ENCODE results near the gene LRFN3.
"Not testable (repeated sequence)": the region's sequence is repeated elsewhere in the genome, so short reads cannot be mapped to it uniquely, and the experiment has no call there.

LRFN3 gene

DNA sequence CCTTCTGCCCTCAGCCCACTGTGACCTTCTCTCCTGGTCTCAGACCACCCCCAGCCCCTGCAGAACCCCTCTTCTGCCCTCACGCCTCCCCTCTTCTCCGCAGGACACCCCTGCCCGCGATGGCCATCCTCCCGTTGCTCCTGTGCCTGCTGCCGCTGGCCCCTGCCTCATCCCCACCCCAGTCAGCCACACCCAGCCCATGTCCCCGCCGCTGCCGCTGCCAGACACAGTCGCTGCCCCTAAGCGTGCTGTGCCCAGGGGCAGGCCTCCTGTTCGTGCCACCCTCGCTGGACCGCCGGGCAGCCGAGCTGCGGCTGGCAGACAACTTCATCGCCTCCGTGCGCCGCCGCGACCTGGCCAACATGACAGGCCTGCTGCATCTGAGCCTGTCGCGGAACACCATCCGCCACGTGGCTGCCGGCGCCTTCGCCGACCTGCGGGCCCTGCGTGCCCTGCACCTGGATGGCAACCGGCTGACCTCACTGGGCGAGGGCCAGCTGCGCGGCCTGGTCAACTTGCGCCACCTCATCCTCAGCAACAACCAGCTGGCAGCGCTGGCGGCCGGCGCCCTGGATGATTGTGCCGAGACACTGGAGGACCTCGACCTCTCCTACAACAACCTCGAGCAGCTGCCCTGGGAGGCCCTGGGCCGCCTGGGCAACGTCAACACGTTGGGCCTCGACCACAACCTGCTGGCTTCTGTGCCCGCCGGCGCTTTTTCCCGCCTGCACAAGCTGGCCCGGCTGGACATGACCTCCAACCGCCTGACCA, 3.3 kb downstream of the LRFN3 start:
- no peak for DNase-seq

DNA sequence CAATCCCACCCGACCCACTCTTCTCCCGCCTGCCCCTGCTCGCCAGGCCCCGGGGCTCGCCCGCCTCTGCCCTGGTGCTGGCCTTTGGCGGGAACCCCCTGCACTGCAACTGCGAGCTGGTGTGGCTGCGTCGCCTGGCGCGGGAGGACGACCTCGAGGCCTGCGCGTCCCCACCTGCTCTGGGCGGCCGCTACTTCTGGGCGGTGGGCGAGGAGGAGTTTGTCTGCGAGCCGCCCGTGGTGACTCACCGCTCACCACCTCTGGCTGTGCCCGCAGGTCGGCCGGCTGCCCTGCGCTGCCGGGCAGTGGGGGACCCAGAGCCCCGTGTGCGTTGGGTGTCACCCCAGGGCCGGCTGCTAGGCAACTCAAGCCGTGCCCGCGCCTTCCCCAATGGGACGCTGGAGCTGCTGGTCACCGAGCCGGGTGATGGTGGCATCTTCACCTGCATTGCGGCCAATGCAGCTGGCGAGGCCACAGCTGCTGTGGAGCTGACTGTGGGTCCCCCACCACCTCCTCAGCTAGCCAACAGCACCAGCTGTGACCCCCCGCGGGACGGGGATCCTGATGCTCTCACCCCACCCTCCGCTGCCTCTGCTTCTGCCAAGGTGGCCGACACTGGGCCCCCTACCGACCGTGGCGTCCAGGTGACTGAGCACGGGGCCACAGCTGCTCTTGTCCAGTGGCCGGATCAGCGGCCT, 4.1 kb downstream of the LRFN3 start:
- DNase-seq, result no peak

DNA sequence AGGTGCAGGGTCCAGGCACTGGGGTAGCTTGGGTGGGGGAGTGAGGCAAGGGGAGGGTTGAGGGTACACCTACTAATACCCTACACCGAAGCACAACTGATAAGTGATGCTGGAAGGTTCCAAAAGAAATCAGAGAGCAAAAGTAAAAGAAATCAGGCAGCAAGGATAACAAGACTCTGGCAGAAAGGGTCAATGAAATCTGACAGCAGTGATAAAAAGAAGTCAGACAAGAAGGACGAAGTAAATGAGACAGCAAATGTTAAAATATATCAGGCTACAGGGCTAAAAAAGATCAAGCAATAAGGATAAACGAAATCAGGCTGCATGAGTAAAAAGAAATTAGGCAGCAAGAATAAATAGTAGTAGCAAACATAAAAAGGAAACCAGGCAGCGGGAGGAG, 4.7 kb downstream of the LRFN3 start:
- no peak for DNase-seq

DNA sequence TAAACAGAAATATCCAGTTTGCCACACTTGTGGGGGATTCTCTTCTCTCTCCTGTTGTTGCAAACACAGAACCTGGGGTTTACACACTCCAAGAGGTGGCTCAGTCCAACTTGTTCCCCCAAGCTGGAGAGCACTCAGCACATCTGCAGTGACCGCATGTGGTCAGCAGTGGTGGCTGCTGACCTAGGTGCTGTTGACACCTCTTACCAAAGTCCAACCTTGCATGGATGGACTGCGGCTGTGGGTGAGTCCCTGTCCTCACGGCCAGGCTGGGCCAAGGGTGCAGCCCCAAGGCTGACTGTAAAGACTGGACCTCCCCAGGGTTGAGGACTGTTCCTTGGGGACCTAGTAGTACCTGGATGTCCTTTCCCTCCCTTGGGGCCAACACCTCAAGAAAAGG, 6.1 kb downstream of the LRFN3 start:
- no peak for DNase-seq

DNA sequence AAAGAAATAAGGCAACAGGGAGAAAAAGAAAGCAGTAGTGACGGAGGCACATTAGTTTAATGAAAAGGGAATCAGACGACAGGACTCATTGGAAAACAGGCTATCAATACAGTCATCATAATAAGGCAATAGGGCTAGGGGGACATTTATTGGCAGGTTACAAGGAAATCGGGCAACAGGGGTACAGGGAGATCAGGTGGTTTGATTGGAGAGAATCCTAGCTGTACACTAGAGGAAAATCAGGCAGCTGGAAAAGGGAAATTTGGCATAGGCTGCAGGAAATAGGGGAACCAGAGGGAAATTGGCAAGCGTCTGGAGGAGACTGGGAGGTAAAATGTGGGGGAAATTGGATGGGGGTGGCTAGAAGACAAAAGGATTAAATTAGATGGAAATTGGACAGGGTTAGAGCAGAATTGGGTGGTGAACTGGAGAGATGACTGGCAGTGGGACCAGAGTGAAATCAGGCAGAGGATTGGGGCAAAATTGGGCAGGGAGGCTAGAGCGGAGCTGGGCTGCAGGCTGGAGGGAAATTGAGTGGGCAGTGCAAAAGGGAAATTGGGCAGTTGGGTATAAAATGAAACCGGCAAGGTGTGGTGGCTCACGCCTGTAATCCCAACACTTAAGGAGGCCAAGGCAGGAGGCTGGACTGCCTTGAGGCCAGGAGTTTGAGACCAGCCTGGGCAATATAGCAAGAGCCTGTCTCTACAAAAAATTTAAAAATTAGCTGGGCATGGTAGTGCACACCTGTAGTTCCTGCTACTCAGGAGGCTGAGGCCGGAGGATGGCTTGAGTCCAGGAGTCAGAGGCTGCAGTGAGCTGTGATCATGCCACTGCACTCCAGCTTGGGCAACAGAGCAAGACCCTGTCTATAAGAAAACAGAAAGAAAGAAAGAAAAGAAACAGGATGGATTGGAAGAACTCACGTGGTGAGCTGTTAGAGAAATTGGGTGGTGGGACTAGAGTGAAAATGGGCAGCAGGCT, 7.4 kb downstream of the LRFN3 start:
- no peak for DNase-seq

DNA sequence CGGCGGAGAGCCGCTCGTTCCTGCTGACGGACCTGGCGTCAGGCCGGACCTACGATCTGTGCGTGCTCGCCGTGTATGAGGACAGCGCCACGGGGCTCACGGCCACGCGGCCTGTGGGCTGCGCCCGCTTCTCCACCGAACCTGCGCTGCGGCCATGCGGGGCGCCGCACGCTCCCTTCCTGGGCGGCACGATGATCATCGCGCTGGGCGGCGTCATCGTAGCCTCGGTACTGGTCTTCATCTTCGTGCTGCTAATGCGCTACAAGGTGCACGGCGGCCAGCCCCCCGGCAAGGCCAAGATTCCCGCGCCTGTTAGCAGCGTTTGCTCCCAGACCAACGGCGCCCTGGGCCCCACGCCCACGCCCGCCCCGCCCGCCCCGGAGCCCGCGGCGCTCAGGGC, 8.4 kb downstream of the LRFN3 start:
- DNase-seq, result no peak

DNA sequence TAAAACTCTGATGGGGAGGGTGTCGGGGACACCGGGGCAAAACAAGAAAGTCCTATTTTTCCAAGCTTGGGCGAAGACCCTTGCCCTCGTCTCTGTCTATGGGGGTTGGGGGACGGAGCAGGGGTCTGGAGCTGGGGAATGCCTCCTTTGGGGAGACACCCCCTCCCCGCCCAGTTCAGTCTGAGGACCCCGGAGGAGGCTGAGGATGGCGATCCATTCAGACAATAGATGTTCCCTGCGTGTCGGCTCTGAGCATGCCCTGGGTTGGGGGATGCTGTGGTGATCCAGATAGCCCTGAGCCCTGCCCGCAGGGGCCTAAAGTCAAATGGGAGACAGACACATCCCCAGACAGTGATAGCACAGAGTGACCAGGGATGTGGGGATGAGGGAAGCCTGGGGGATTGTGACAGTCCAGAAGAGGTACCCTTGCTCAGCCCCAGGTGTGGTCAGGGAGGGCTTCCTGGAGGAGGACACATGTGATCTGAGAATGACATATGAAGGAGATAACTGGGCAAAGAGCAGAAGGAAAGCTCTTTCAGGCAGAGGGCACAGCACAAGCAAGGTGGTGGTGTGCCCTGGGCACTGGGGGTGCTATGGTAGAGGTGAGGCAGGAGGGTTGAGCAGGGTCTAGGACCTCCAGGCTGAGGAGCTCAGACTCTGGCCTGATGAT, 9.1 kb downstream of the LRFN3 start:
- DNase-seq, result no peak

DNA sequence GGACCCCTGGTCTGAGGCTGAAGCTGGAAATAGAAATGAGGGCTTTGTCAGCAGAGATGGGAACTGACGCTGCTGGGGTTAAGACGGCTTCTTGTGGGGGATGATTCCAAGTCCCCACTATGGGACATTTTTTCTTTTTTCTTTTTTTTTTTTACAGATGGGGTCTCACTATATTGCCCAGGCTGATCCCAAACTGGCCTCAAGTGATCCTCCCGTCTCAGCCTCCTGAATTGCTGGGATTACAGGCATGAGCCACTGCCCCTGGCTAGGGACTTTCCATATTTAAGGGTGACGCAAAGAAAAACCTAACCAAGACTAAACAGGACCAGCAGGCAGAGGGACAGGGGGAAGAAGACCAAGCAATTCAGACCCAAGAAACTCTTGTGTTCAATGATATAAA, 10.0 kb downstream of the LRFN3 start:
- no peak for DNase-seq

DNA sequence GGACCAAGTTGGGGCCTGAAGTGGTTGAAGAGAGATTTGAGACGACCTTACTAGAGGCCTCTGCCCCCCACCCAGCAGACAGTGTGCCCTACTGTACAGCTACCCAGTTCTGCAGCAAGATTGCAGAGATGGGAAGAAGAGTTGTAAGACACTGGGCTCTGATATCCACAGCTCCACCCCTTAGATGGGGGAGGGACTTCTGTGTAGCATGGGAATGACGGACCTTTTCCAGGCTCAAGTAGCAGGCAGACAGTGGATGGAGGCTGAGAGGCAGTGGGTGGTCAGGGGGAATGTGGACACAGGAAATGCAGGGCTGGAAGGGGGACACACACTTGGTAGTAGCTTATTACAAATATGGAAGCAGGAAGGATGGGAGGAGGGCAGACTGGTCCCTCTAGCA, 13.0 kb downstream of the LRFN3 start:
- DNase-seq, result no peak

DNA sequence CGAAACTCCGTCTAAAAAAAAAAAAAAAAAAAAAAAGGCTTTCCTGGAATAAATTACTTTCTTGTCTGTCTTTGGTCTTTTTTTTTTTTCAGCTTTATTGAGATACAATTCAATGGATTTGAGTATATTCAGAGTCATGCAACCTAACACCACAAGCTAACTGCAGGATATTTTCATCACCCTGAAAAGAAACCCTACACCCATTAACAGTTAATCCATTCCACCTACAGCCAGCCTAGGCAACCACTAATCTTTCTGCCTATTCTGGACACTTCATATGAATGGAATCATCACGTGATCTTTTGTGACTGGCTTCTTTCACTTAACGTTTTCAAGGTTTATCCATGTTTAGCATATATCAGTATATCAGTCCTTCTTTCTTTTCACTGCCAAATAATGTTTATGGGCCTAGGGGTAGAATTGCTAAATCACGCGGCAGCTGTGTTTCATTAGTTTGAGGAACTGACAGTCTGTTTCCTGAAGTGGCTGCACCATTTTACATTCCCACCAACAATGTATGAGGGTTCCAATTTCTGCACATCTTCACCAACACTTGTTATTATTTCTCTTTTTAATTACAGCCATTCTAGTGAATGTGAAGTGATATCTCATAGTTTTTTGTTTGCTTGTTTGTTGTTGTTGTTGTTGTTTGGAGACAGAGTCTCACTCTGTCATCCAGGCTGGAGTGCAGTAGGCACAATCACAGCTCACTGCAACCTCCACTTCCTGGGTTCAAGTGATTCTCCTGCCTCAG, 19.9 kb downstream of the LRFN3 start:
- no peak for DNase-seq

DNA sequence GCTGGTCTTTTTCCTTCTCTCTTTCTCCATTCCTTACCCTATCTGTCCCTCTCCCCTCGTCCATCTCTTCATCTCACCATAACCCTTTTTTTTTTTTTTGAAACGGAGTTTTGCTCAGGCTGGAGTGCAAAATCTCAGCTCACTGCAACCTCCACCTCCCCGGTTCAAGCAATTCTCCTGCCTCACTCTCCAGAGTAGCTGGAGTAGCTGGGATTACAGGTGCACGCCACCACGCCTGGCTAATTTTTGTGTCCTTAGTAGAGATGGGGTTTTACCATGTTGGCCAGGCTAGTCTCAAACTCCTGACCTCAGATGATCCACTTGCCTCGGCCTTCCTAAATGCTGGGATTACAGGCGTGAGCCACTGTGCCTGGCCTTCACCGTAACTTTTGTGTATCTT, 21.2 kb downstream of the LRFN3 start:
- DNase-seq, result not testable (repeated sequence)

DNA sequence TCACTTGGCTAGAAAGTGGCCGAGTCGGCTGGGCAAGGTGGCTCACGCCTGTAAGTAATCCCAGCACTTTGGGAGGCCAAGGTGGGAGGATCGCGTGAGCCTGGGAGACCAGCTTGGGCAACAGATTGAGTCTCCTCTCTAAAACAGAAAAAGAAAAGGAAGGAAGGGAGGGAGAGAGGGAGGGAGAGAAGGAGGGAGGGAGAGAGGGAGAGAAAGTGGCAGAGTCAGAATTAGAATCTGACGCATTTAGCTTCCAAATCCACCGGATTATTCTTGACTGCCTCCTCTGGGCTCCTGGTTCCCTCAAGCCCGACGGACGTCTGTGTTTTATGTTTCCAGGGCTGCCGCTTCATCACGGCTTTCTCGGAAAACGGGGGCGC, 22.5 kb downstream of the LRFN3 start:
- no peak for DNase-seq

DNA sequence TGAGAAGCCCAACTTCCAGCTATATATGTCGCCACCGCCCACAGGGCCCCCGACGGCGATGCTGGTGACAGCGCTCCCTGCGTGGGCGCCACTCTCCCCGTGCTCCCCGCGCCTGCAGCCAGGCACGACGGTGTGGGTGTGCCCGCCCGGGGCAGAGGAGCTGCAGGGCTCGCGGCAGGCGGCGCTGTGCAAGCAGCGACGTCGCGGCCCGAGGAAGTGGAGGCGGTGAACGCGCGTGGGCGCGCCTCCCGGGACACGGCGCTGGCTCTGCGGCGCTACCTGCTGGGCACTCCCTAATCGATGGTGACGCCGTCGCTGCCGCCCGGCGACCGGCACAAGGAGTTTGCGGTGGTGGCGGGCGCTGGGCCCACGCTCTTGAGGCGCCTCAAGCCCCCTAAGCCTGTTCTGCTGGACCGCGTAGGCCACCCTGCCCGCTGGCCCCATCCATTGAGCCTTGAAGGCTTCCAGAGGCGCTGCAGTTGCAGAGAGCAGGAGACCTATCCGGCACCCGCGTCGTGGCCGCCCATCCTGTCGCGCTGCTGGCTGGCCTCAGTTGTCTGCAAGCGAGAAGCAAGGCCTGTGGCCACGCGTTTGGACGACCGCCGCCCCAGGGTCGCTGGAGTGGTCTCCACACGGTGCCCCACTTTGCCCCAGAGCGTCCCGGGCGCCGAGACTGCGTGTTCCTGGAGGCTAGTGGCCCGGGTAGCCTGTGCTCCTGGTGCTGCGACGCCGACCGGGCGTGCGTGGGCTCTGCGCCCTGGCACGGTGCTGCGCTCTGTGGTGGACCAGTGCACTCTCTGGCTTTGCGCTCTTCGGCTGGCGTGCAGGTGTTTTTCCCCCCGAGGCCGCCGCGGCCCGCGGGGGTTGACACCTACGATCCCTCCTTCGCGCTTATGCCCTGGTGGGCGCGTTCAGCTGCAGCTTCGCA, 23.1 kb downstream of the LRFN3 start:
- DNase-seq, result no peak

DNA sequence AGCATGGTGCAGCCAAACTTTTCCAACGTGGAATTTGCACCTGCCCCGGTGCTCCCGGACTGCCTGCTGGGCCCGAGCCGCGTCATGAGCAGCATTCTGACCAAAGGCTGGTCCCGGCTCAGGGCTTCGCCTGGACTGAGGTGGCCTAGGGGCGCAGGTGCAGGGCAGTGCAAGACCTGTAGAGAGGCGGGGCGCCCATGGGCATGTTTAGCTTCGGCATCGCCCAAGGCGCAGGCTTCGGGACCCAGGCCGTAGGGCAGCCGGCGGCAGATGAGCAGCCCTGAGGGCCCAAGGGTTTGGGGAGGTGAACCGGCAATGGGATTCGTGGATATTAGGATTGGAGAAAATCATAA, 23.8 kb downstream of the LRFN3 start:
- DNase-seq, result no peak

DNA sequence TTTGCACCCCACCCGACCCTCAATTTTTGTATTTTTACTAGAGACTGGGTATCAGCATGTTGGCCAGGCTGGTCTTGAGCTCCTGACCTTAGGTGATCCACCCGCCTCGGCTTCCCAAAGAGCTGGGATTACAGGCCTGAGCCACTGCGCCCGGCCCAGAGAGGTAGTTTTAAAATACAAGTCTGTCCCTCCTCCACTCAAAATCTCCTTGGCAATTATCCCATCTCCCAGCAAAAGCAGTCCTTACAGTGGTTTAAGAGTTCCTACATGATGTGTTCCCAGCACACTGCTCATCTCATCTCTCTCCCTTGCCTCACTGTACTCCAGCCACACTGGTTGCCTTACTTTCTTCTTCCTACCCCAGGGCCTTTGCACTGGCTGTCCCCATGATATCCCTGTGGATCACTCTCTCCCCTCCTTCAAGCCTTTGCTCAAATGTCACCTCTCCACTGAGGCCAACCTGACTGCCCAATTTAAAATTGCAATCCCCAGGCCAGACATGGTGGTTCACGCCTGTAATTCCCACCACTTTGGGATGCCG, 24.3 kb downstream of the LRFN3 start:
- DNase-seq, result no peak

DNA sequence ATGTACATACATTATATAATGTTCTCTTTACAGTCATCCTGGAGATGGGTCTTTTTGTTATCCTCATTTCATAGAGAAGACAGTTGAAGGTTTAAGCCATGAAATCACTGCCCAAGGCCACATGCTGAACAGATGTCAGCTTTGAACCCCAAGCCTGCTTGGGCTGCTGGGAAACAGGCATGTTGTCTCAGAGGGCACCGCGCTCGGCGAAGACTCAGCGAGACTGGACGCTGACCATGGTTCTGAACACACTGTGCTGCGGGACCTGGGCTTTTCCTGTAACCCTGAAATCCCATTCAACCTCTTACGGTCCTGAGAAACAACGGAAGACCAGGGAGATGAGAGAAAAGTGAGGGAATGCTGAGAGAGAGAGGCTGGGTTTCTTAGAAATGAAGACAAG, 27.3 kb downstream of the LRFN3 start:
- DNase-seq, result no peak

DNA sequence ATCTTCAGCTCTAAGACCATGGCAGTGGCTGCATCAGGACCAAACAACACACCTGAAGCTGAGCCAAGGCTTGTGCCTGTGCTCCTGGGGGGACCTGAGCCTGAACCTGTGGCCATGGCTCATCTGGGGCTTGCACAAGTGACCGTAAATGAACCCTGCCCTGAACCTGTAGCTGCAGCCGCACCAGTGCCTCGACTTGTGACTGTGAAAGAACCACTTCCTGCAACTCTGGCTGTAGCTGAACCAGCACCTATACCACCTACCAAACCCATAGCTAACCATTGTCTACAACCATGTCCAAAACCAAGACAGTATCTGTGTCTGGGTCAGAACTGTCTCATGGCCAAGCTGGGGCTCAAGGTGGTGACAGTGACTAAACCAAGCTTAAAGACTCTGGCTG, 30.6 kb downstream of the LRFN3 start:
- no peak for DNase-seq

DNA sequence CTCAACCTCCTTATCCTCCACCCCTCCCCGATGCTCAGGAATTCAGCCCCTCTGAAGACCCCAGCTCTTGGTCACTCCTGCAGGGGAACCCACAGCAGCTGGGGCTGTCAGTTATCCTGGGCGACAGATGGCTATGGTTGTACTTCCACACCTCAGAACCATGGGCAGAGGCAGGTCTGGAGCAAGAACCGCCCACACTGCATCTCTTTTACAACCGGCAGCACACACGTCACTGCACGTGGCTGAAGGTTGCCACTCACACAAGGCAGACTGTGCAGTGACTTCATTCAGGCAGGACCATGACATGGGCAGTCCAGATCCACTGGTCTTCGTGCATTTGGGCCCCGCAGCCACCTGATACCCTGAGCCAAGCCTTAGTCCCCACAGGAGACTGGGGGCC, 37.3 kb downstream of the LRFN3 start:
- no peak for DNase-seq

DNA sequence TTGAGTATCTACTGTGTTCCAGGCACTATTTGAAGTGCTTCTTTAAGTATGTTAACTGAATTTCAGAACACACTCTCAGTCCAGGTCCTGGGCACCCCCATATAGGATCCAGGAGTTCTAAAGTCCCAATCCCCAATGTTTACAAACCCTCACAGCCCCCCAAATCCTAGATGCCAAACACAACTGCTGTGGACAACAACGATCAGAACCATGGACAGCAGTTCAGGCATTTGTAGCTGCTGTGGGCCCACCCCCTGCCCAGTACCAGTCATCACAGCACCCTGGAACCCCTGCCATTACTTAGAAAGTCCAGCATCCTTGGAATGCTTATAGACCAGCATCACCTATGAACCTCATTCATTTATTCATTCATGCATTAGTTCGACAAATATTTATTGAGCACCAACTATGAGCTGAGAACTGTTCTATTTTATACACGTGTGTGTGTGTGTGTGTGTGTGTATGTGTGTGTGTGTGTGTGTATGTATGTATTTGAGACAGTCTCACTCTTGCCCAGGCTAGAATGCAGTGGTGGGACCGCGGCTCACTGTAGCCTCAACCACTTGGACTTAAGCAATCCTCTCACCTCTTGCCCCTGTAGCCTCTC, 39.5 kb downstream of the LRFN3 start:
- no peak for DNase-seq

DNA sequence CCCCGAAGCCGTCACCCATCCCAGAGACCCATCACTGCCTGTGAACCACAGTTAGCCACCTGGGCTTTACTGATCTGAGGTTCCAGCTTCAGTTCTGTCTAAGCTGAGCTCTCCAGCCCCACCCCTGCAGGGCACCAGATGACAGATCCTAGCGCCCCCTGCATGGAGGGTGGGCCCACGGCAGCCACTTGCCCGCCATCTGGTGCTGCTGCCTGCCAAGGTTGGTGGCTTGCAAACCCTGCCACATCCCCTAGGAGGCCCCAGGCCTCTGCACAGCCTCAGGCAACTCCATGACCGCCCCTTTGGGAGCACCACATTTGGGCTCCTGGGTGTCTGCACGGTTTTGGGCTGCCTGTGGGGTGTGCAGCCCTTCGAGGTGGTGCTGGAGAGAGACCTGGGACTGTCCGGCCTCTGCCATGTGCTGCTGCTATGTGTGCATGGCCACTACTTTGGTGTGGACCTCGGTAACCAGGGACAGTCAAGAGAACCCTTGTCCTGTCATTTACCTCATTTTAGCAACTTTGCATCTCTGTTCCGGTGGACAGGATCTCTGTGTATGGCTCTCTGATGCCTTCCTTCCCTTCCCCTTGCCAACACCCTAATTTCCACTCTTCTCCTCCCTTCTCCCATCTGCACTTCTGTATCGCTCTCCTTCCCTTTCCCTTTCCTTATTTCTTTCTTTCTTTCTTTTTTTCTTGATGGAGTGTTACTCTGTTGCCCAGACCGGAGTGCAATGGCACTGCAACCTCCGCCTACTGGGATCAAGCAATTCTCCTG, 41.5 kb downstream of the LRFN3 start:
- DNase-seq, result no peak
